Measurements from ENCODE around the gene PLCB1.

PLCB1 gene

GRCh38 chr20:8161264-8162071, 29.4 kb downstream of the PLCB1 start:
- DNase-seq: no peak

DNA sequence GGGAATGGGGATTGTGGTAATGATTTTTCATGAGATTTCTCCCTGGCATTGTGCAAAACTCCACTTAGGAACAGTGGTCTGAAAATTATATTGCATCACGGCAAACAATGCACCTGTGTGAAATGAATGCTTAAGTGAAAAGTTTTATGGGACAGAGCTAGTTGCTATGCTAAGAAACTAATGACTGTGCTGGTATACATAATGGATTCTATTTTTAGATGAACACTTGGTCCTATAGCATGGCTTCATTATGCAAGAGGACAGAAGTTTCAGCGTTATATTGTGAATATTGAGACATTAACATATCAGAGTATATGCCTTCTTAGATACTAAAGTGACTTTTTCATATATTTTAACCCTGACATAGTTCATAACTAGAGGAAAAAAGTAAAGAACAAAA, 30.5 kb downstream of the PLCB1 start:
- no peak for DNase-seq

DNA sequence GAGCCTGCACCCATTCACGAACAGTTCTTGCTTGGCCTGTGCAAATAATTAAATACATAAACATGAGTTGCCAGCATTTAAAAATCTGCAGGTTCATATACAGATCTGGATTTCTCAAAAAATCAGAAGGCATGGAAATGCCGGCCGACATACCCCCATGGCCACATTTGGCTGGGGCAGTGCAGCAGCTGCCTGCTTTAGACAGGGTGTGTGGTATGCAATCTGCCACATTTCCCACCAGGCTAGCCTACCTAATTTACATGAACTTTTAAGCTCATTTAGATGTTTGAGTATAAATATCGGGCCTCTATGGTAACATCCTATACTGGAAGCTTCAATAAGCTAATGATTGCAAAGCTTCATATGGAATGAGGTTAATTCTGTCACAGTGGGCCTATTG, 31.5 kb downstream of the PLCB1 start:
- no peak for DNase-seq

DNA sequence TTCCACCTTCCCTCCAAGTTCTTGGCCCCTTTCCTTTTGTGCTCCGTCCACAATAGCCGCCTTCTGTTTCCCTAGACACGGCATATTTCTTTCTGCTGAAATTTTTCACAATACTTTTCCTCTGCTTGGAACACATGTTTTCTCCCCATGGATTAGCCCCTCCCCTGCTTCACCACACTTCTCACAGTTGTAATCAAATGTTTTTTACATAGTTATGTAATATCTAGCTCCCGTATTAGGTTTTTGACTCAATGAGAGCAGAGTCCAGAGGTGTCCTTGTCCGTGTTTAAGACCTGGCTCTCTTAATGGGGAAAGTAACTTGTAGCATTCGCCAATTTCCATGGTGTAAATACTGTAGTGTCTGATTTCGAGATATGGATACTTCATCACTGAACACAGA, 34.7 kb downstream of the PLCB1 start:
- DNase-seq: no peak

DNA sequence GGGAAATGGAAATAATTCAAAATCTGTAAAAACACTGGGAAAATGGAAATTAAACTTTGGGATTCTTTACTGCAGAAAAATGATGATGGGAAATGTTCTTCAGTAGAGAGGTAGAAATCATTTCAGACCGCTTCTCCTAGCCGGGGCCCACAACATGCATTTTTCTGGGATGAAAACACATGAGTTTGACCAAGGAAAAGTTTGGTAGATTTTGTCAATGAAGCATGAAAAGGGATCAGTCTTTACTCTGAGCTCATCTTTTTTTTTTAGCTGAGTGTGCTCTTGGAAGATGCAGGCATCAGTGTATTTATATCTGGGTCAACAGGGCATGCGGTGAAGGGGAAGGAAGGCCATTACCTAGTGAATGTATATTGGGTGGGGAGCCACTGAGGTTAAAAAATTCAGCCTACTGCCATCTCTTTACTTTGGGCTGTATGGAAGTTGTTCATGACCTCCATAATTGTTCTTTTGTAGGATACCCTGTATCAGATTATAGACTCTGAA, 36.8 kb downstream of the PLCB1 start:
- no peak for DNase-seq

- no peak for DNase-seq
Measured at GRCh38 chr20:8170921-8171320, 38.9 kb downstream of the PLCB1 start.

GRCh38 chr20:8172191-8172590, 40.1 kb downstream of the PLCB1 start:
- no peak for DNase-seq

DNA sequence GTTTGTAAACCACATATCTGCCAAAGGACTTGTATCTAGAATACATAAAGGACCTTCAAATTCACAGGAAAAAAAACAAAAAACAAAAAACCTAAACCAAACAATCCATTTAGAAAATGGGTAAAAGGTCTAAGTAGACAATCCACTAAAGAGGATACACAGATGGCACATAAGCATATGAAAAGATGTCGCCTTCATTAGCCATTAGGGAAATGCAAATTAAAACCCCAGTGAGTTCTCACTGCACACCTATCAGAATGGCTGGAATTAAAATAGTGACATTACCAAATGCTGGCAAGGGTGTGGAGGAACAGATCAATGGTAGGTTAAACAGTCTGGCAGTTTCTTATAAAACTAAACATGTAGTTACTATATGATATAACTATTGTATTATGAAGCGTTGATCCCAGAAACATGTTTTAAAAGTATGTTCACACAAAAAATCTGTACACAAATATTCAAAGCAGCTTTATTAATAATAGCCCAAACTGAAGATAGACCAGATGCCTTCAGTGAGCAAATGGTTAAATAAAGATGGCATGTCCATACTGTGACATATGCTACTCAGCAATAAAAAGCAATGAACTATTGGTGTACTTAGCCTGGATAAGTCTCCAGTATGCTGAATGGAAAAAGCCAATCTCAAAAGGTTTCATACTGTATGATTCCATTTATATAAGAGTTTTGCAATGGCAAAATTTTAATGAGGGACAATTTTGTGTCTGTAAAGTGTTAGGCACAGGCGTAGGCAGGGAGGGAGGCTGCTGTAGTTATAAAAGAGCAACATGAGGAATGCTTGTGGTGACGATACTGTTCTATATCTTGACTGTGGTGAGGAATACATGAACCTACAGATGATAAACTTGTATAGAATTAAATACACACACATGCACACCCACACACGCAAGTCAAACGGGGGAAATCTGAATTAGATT, 43.9 kb downstream of the PLCB1 start:
- no peak for DNase-seq

GRCh38 chr20:8183526-8183925, 51.5 kb downstream of the PLCB1 start:
- no peak for DNase-seq

- DNase-seq: no peak
Measured at GRCh38 chr20:8187740-8188139, 55.7 kb downstream of the PLCB1 start.

GRCh38 chr20:8190043-8190880, 58.2 kb downstream of the PLCB1 start:
- no peak for DNase-seq

DNA sequence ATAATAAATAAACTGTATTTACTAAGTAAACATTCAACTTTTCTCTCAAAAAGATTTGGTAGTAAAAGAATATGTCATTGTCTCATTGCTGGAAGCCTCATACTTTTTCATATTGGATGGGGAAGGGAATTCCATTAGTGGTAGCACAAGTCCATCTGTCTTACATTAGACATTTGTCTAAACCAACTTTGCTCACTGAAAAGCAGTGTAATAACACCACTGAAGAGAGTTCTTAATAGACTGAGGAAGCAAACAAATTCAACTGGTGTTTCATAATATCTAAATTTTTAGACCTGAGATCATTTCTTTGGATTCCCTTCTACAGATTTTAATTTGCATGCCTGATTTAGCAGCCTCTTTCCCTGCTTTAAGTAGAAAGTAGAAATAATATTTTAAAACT, 62.7 kb downstream of the PLCB1 start:
- DNase-seq: no peak

GRCh38 chr20:8196096-8196495, 64.0 kb downstream of the PLCB1 start:
- no peak for DNase-seq

- DNase-seq: no peak
Measured at GRCh38 chr20:8200220-8200619, 68.2 kb downstream of the PLCB1 start.

GRCh38 chr20:8203366-8203765, 71.3 kb downstream of the PLCB1 start:
- DNase-seq: no peak

DNA sequence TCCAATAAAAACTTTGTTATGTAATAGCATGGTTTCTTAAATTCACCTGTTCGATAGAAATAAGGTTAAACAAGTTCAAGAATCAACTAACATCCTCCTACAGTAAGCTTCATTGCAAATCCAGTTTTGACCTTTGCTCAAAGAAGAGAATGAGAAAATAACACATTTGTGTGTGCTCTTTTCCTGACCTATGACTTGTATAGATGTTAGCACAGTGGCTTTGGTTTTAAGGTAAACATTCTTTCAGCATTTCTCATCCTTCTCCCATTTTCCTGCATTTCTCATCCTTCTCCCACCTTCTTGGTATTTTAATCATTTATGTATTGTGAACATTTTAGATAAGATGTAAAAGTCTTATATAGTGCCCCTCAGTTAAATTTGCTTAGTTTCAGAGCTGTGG, 73.9 kb downstream of the PLCB1 start:
- no peak for DNase-seq

GRCh38 chr20:8208226-8208625, 76.2 kb downstream of the PLCB1 start:
- DNase-seq: no peak

GRCh38 chr20:8209061-8209460, 77.0 kb downstream of the PLCB1 start:
- DNase-seq: no peak

GRCh38 chr20:8210749-8211148, 78.7 kb downstream of the PLCB1 start:
- DNase-seq: no peak

DNA sequence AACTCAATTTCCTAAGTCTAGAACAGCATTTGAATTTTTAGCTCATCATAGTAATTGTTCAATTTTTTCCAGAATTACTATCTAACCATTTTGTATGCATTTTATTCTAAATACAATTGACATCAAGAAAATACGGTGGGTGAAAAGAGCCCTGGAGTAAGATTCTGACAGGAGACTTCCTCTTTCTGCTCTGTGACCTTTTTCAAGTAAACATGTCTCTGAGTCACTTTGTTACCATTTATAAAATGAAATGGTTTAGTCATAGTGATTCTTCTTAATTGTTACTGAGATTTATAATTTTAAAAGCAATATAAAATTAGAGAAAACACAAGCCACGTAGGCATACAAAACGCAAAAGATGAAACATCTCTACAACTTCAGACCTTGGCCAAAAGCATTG, 80.2 kb downstream of the PLCB1 start:
- no peak for DNase-seq

DNA sequence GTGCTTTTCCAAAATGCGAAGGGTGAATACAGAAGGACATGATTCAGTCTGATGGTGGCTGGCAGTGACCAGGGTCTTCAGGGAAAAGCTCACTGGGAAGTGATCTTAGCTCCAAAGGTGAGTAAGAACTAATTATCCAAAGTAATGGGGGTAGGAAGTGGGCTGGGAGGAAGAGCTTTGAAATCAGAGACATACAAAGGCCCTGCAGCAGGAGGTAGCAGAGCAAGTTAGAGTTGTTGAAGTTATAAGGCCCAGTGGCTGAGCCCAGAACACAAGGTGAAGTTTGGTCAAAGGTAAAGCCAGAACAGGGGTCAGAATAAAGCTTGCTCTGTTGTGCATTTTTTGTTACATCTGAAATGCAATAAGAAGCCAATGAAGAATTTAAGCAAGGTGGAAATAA, 81.2 kb downstream of the PLCB1 start:
- no peak for DNase-seq

GRCh38 chr20:8213831-8214587, 81.9 kb downstream of the PLCB1 start:
- DNase-seq: no peak
